ENCODE results near the gene KCNK15.

DNA sequence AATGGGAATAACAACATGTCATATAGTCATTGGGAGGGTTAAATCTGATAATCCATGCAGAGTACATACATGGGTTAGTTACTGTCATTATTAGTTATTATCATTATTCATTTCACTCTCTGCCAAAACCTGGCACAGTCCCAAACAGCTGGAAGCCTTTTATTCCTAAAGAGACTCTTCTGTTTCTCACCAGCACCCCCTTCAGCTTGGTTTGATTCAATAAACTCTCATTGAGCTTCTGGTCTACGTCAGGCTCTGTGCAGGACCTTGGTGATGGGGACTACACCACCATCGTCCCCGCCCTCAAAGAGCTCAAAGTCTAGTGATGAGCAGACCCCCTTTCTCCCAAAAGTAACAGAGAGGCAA is 2.3 kb downstream of the KCNK15 start:
- TF ChIP-seq, protein P1, sequence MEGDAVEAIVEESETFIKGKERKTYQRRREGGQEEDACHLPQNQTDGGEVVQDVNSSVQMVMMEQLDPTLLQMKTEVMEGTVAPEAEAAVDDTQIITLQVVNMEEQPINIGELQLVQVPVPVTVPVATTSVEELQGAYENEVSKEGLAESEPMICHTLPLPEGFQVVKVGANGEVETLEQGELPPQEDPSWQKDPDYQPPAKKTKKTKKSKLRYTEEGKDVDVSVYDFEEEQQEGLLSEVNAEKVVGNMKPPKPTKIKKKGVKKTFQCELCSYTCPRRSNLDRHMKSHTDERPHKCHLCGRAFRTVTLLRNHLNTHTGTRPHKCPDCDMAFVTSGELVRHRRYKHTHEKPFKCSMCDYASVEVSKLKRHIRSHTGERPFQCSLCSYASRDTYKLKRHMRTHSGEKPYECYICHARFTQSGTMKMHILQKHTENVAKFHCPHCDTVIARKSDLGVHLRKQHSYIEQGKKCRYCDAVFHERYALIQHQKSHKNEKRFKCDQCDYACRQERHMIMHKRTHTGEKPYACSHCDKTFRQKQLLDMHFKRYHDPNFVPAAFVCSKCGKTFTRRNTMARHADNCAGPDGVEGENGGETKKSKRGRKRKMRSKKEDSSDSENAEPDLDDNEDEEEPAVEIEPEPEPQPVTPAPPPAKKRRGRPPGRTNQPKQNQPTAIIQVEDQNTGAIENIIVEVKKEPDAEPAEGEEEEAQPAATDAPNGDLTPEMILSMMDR (IDR thresholded peaks at IDR 0.05), result no peak
- no peak for TF ChIP-seq POLR2A (IDR thresholded peaks at IDR 0.05)
- TF ChIP-seq POLR2AphosphoS5 (IDR thresholded peaks at IDR 0.05; ENCODE audit: insufficient read depth in 1 of 2, low read depth in 1 of 2), result no peak

Measured in vagina (tissue), 2 donors.